Testis (tissue), 2 donors: ENCODE data around the gene OR2T10.

Source experiments
- POLR2A ChIP-seq: fragments of 450-650 bp; IDR thresholded peaks from one replicate; pipeline ENCODE4 v1.6.1; 2017; ENCODE audit warnings: antibody characterized with exemption, mild to moderate bottlenecking, moderate library complexity
- TF ChIP-seq, protein P1 (sequence below), 3 experiments: fragments of 450-650 bp in 2 of 3; fragments of 200-600 bp in 1 of 3; sonication (generic) in 1 of 3; IDR thresholded peaks; one replicate each; pipeline ENCODE4 v1.5.1; 2016 to 2019; ENCODE audit warnings: antibody characterized with exemption in 3 of 3, mild to moderate bottlenecking in 2 of 3, moderate library complexity in 1 of 3

DNA sequence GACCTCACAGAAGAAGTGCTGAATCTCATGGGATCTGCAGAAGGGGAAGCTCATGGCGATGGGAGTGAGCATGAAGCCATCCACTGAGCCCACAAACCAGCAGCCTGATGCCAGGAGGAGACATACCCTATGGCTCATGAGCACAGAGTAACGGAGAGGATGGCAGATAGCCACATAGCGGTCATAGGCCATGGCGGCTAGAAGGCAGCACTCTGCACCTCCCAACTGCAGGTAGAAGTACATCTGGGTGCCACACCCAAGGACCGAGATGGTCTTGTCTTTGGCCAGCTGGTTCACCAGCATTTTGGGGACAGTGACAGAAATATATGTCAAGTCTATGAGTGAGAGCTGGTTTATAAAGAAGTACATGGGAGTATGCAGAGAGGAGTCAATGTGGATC lies 4.3 kb downstream of the OR2T10 start:
- TF ChIP-seq, protein P1, sequence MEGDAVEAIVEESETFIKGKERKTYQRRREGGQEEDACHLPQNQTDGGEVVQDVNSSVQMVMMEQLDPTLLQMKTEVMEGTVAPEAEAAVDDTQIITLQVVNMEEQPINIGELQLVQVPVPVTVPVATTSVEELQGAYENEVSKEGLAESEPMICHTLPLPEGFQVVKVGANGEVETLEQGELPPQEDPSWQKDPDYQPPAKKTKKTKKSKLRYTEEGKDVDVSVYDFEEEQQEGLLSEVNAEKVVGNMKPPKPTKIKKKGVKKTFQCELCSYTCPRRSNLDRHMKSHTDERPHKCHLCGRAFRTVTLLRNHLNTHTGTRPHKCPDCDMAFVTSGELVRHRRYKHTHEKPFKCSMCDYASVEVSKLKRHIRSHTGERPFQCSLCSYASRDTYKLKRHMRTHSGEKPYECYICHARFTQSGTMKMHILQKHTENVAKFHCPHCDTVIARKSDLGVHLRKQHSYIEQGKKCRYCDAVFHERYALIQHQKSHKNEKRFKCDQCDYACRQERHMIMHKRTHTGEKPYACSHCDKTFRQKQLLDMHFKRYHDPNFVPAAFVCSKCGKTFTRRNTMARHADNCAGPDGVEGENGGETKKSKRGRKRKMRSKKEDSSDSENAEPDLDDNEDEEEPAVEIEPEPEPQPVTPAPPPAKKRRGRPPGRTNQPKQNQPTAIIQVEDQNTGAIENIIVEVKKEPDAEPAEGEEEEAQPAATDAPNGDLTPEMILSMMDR (IDR thresholded peaks at IDR 0.05) = no peak
- TF ChIP-seq POLR2A = no peak
